CD4-positive, alpha-beta T cell (primary cell): ENCODE measurements around the gene PHKB. TPM values are rescaled to one million over a fixed set of nuclear protein-coding genes. Genes with fewer than 3 reads are reported as not detected.

Source experiments
- ATAC-seq: fragments of 200-7000 bp; cut with Tn5 transposase; one replicate; pipeline ENCODE4 v1.10.0; 2022; ENCODE audit warnings: mild to moderate bottlenecking; ENCODE audit not compliant: poor library complexity
- CTCF ChIA-PET: fragments of 350-600 bp; sonication (Branson Sonifier 250); formaldehyde crosslinking; loops from one replicate; lab custom pipeline; 2021; ENCODE audit warnings: antibody characterized with exemption, inconsistent platforms; lab: Charles Lee
- POLR2A ChIA-PET: fragments of 350-600 bp; sonication (Branson Sonifier 250); formaldehyde crosslinking; loops from one replicate; lab custom pipeline; 2021; ENCODE audit warnings: antibody characterized with exemption, inconsistent platforms; lab: Charles Lee
- DNase-seq, 14 experiments: peaks; one replicate each; pipeline ENCODE4 v3.0.0-alpha.2; 2013 to 2020; ENCODE audit warnings: mixed read lengths in 2 of 14
- H3K27ac ChIP-seq, 2 donors: one replicate each; pipeline versions ENCODE4 v1.5.1 to v1.7.0; 2013; ENCODE audit warnings: low read length in 2 of 2, low read depth in 1 of 2, mild to moderate bottlenecking in 1 of 2
- H3K27me3 ChIP-seq, 2 experiments: 1 replicate in 1 of 2; 2 replicates in 1 of 2; pipeline versions ENCODE4 v1.6.1 to v1.7.0; 2013; ENCODE audit warnings: low read length in 2 of 2, control low read depth in 1 of 2, mild to moderate bottlenecking in 1 of 2, moderate library complexity in 1 of 2; ENCODE audit not compliant: insufficient read depth in 2 of 2, control insufficient read depth in 1 of 2
- H3K36me3 ChIP-seq: one replicate; pipeline ENCODE4 v1.6.1; 2013; ENCODE audit warnings: low read length, control low read depth; ENCODE audit not compliant: insufficient read depth
- H3K4me1 ChIP-seq: one replicate; pipeline ENCODE4 v1.6.1; 2013; ENCODE audit warnings: low read length, control low read depth; ENCODE audit not compliant: insufficient read depth
- H3K4me3 ChIP-seq: one replicate; pipeline ENCODE4 v1.5.1; 2013; ENCODE audit warnings: mild to moderate bottlenecking, low read length, moderate library complexity
- H3K9me3 ChIP-seq, 2 experiments: 1 replicate in 1 of 2; 2 replicates in 1 of 2; pipeline versions ENCODE4 v1.6.1 to v1.7.0; 2013; ENCODE audit warnings: low read length in 2 of 2, mild to moderate bottlenecking in 2 of 2, control low read depth in 1 of 2, moderate library complexity in 1 of 2; ENCODE audit not compliant: control insufficient read depth in 1 of 2, insufficient read depth in 1 of 2
- H3K27ac Mint-ChIP-seq: one replicate; pipeline ENCODE4 v1.8.0; 2020; ENCODE audit warnings: mixed read lengths
- H3K27me3 Mint-ChIP-seq: one replicate; pipeline ENCODE4 v1.8.0; 2021; ENCODE audit warnings: mixed read lengths
- H3K36me3 Mint-ChIP-seq: one replicate; pipeline ENCODE4 v1.8.0; 2021; ENCODE audit warnings: low read depth, mixed read lengths
- H3K4me1 Mint-ChIP-seq: one replicate; pipeline ENCODE4 v1.8.0; 2021; ENCODE audit warnings: low read depth, mixed read lengths
- H3K4me3 Mint-ChIP-seq: one replicate; pipeline ENCODE4 v1.8.0; 2020; ENCODE audit warnings: mild to moderate bottlenecking, mixed read lengths
- H3K9me3 Mint-ChIP-seq: one replicate; pipeline ENCODE4 v1.8.0; 2020; ENCODE audit warnings: mixed read lengths
- intact Hi-C, 2 experiments: fragments of 100-400 bp; cut with DNase I in 1 of 2; cut with micrococcal nuclease in 1 of 2; formaldehyde crosslinking; loops; one replicate each; pipeline versions ENCODE4 v1.15.1 to v1.9.0; 2023 to 2025; cut with DNase I, micrococcal nuclease
- total RNA-seq, 174 experiments: library from RNA in 2 of 174; stranded (reverse) in 2 of 174; gene quantifications; one replicate each; pipeline ENCODE4 v1.2.3 and lab custom pipeline; 2021 to 2026
- TF ChIP-seq, protein P1 (sequence below): fragments of 200-600 bp; IDR thresholded peaks from one replicate; pipeline ENCODE4 v1.8.0; 2022; ENCODE audit warnings: antibody characterized with exemption, mild to moderate bottlenecking

Gene PHKB
- total RNA-seq, 2 experiments from 2014 or later, result 28.8 to 31.3 TPM

GRCh38 chr16:47503936-47504335 is 42.8 kb downstream of the PHKB start:
- ChIA-PET CTCF (no interaction called here), POLR2A (no interaction called here)
- TF ChIP-seq, protein P1, sequence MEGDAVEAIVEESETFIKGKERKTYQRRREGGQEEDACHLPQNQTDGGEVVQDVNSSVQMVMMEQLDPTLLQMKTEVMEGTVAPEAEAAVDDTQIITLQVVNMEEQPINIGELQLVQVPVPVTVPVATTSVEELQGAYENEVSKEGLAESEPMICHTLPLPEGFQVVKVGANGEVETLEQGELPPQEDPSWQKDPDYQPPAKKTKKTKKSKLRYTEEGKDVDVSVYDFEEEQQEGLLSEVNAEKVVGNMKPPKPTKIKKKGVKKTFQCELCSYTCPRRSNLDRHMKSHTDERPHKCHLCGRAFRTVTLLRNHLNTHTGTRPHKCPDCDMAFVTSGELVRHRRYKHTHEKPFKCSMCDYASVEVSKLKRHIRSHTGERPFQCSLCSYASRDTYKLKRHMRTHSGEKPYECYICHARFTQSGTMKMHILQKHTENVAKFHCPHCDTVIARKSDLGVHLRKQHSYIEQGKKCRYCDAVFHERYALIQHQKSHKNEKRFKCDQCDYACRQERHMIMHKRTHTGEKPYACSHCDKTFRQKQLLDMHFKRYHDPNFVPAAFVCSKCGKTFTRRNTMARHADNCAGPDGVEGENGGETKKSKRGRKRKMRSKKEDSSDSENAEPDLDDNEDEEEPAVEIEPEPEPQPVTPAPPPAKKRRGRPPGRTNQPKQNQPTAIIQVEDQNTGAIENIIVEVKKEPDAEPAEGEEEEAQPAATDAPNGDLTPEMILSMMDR, result no peak
- H3K4me3 Mint-ChIP-seq, result no peak overlapping the region
- no peaks in the 10 kb centered on the region for H3K4me1 Mint-ChIP-seq
- intact Hi-C loops, result no loop called here
- DNase-seq (no peak), ATAC-seq (no peak)
- no peaks in the 10 kb centered on the region for H3K27me3 Mint-ChIP-seq
- Histone ChIP-seq H3K4me1 (no peaks in the 10 kb centered on the region), H3K4me3 (no peak overlapping the region), H3K9me3 (no peaks in the 10 kb centered on the region), H3K27me3 (no peaks in the 10 kb centered on the region), H3K36me3 (peaks cover 48% of the 10 kb centered on the region), H3K27ac (no peak overlapping the region)
- H3K9me3 Mint-ChIP-seq, result no peaks in the 10 kb centered on the region
- peaks cover 89% of the 10 kb centered on the region for H3K36me3 Mint-ChIP-seq
- no peak overlapping the region for H3K27ac Mint-ChIP-seq

GRCh38 chr16:47504599-47504998 is 43.5 kb downstream of the PHKB start:
- ATAC-seq, result no peak
- no peak for DNase-seq
- POLR2A ChIA-PET, result no interaction called here
- CTCF ChIA-PET, result no interaction called here
- Histone ChIP-seq H3K4me1 (no peaks in the 10 kb centered on the region), H3K9me3 (no peaks in the 10 kb centered on the region), H3K27ac (no peak overlapping the region), H3K4me3 (no peak overlapping the region), H3K27me3 (no peaks in the 10 kb centered on the region), H3K36me3 (peaks cover 42% of the 10 kb centered on the region)
- Mint-ChIP-seq H3K27me3 (no peaks in the 10 kb centered on the region), H3K9me3 (no peaks in the 10 kb centered on the region), H3K4me1 (no peaks in the 10 kb centered on the region), H3K36me3 (peaks cover 89% of the 10 kb centered on the region), H3K4me3 (no peak overlapping the region), H3K27ac (no peak overlapping the region)
- TF ChIP-seq, protein P1, result no peak
- intact Hi-C loops, result no loop called here

GRCh38 chr16:47506800-47507199 is 45.7 kb downstream of the PHKB start:
- Histone ChIP-seq H3K9me3 (no peaks in the 10 kb centered on the region), H3K36me3 (peaks cover 35% of the 10 kb centered on the region), H3K4me3 (no peak overlapping the region), H3K27me3 (no peaks in the 10 kb centered on the region), H3K4me1 (no peaks in the 10 kb centered on the region), H3K27ac (no peak overlapping the region)
- peaks cover 90% of the 10 kb centered on the region for H3K36me3 Mint-ChIP-seq
- POLR2A ChIA-PET, result interaction anchor here (1.5 kb wide), 1 partner anchor 46 kb away, joined by 4 read pairs; the partner anchor contains the start of genes ITFG1 and PHKB
- no peak for ATAC-seq
- H3K4me3 Mint-ChIP-seq, result no peak overlapping the region
- no peaks in the 10 kb centered on the region for H3K27me3 Mint-ChIP-seq
- intact Hi-C loops, result no loop called here
- no peaks in the 10 kb centered on the region for H3K9me3 Mint-ChIP-seq
- TF ChIP-seq, protein P1, result no peak
- no peak overlapping the region for H3K27ac Mint-ChIP-seq
- H3K4me1 Mint-ChIP-seq, result no peaks in the 10 kb centered on the region
- DNase-seq, result no peak
- CTCF ChIA-PET, result interaction anchor here (1.2 kb wide), 1 partner anchor 28 kb away, joined by 3 read pairs; no protein-coding TSS in a partner anchor
